Measurements from ENCODE around the gene SAA1.
"Not testable (repeated sequence)": the region's sequence is repeated elsewhere in the genome, so short reads cannot be mapped to it uniquely, and the experiment has no call there.

SAA1 gene

DNA sequence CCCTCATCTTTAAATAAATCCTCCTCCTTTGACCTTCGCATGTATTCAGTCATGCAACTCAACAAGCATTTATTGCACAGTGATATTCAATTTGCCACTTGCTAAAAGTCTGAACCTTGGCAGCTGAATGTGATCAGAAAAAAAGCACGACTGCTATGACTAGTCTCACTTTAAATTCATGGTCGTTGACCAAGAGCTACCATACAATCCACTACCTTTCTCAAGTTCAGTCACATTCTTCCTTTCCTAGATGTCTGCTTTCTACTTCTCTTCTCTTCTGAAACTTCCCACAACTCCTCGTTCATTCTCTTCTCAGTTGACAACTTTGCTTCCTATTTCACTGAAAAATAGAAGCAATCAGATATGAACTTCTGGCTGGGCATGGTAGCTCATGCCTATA, 2.0 kb upstream of the SAA1 start:
- H3K27ac ChIP-seq, result no peak overlapping the region
- TF ChIP-seq, protein P1, sequence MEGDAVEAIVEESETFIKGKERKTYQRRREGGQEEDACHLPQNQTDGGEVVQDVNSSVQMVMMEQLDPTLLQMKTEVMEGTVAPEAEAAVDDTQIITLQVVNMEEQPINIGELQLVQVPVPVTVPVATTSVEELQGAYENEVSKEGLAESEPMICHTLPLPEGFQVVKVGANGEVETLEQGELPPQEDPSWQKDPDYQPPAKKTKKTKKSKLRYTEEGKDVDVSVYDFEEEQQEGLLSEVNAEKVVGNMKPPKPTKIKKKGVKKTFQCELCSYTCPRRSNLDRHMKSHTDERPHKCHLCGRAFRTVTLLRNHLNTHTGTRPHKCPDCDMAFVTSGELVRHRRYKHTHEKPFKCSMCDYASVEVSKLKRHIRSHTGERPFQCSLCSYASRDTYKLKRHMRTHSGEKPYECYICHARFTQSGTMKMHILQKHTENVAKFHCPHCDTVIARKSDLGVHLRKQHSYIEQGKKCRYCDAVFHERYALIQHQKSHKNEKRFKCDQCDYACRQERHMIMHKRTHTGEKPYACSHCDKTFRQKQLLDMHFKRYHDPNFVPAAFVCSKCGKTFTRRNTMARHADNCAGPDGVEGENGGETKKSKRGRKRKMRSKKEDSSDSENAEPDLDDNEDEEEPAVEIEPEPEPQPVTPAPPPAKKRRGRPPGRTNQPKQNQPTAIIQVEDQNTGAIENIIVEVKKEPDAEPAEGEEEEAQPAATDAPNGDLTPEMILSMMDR (IDR thresholded peaks at IDR 0.05), result no peak
- no peak for TF ChIP-seq ZFX (IDR thresholded peaks at IDR 0.05; ENCODE audit: borderline replicate concordance)

GRCh38 chr11:18264677-18265555, 1.1 kb upstream of the SAA1 start:
- no peak overlapping the region for H3K27ac ChIP-seq
- TF ChIP-seq, protein P1 (IDR thresholded peaks at IDR 0.05), result no peak
- TF ChIP-seq ZFX (IDR thresholded peaks at IDR 0.05; ENCODE audit: borderline replicate concordance), result no peak

DNA sequence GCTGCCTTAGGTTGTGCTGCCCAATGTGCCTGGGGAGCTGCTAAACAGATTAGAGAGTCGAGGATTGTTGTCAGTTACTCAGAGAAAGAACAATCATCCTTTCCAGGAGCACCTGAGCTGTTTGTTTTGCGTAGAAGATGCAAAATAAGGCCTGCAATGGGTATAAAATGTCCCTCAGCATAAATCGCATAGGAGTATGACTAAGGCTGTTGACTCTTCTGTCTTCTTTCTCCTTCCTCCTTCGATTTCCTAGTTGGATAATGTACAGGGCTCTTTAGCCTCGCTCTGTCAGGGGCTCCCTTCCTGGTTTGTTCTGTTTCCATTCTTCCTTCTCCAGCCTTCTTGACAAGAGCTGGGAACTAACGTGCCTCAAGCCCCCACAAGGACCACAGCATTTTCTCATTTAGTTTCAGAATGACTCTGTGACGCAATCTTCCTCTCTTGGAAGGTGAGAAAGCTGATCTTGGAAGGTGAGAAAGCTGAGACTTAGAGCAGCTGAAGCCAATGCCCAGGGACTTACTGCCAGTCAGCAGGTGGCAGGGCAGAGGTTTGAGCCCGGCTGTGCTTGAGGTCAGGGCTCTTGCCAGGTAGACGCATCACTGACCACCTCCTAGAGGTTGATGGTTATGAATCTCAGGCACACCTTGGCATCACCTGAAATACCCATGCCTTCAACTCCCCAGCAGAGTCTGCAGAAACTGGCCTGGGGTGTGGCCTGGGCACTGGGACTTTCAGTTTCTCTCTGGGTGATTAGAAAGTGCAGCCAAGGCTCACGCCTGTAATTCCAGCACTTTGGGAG, 1.5 kb downstream of the SAA1 start:
- not testable (repeated sequence) for H3K27ac ChIP-seq

GRCh38 chr11:18269252-18269651, 3.2 kb downstream of the SAA1 start:
- not testable (repeated sequence) for H3K27ac ChIP-seq

DNA sequence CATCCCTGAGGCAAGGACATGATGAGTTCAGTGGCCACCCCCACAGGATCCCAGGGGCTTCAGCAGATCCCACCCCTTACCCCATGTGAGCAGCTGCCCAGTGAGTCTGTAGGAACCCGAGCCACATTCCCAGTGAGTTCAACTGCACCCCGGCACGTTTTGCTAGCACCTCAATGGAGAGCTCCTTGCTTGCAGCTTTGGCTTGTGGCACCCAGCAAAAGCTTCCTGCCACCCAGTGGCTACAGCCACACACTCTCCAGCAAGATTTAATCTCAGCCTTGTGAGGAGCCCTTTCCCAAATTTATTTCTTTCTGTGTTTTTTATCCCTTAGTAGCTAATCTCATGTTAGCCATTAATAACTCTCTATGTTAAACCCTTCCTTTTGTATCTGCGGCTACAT, 4.0 kb downstream of the SAA1 start:
- no peak for TF ChIP-seq ZFX (IDR thresholded peaks at IDR 0.05; ENCODE audit: borderline replicate concordance)
- no peak overlapping the region for H3K27ac ChIP-seq

GRCh38 chr11:18271206-18271605, 5.1 kb downstream of the SAA1 start:
- H3K27ac ChIP-seq, result no peak overlapping the region
- TF ChIP-seq, protein P1 (IDR thresholded peaks at IDR 0.05), result no peak
- no peak for TF ChIP-seq ZFX (IDR thresholded peaks at IDR 0.05; ENCODE audit: borderline replicate concordance)

- H3K27ac ChIP-seq, result no peak overlapping the region
- TF ChIP-seq ZFX (IDR thresholded peaks at IDR 0.05; ENCODE audit: borderline replicate concordance), result no peak
- TF ChIP-seq, protein P1 (IDR thresholded peaks at IDR 0.05), result no peak
These were observed 11.7 kb downstream of the SAA1 start for GRCh38 chr11:18277565-18278271.

DNA sequence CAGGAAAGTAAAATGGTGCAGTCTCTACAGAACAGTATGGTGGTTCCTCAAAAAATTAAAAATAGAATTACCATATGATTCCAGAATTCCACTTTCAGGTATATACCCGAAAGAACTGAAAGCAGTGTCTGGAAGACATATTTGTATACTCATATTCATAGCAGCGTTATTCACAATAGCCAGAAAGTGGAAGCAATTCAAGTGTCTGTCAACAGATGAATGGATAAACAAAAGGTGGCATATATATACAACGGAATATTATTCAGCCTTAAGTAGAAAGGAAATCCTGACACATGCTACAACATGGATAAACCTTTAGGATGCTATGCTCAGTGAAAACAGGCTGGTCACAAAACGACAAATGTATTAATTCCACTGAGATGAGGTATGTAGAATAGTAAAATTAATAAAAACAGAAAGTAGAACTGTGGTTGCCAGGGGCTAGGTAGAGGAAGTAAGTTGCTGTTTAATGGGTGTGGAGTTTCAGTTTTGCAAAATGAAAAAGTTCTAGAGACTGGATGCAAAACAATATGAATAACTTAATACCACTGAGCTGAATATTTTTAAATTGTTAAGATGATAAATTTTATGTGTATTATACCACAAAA, 14.5 kb downstream of the SAA1 start:
- no peak overlapping the region for H3K27ac ChIP-seq
- TF ChIP-seq ZFX (IDR thresholded peaks at IDR 0.05; ENCODE audit: borderline replicate concordance), result no peak

DNA sequence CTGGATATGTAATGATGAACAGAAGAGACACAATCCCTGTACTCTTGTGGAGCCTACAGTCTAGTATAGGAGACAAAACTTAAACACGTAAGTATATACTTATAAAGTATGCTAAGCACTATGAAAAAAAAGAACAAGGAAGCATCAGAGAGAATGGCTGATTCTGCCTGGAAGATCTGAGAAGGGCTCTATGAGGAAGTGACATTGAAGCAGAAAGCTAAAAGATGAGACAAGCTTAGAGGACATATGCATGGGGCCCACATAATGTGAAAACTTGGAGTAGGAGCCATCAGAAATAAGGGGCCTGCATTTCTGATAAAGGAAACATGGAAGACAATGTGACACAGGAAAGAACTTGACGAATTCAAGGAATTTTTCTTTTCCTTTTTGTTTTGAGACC, 16.6 kb downstream of the SAA1 start:
- no peak overlapping the region for H3K27ac ChIP-seq
- TF ChIP-seq ZFX (IDR thresholded peaks at IDR 0.05; ENCODE audit: borderline replicate concordance), result no peak
- TF ChIP-seq, protein P1 (IDR thresholded peaks at IDR 0.05), result no peak
